Kidney (tissue), 14 donors: ENCODE measurements around the gene DIP2A. TPM values are rescaled to one million over a fixed set of nuclear protein-coding genes. Genes with fewer than 3 reads are reported as not detected.

Experiments
- DNase-seq, 5 donors: peaks; one replicate each; pipeline ENCODE4 v3.0.0-alpha.2; 2013 to 2020
- FAIRE-seq: peaks from 2 replicates; lab custom pipeline; 2012; peaks lifted over from hg19 to GRCh38; lab: Jason Lieb, UNC
- H3K27ac ChIP-seq, 2 donors: one replicate each; pipeline ENCODE4 v1.7.0; 2013; ENCODE audit warnings: low read depth in 2 of 2, low read length in 2 of 2, inconsistent platforms in 1 of 2
- H3K27me3 ChIP-seq: one replicate; pipeline ENCODE4 v1.7.1; 2013; ENCODE audit warnings: low read length, inconsistent platforms; ENCODE audit not compliant: control insufficient read depth, insufficient read depth
- H3K36me3 ChIP-seq, 3 donors: one replicate each; pipeline versions ENCODE4 v1.7.0 to v1.7.1; 2013; ENCODE audit warnings: low read length in 3 of 3, control low read depth in 1 of 3, inconsistent platforms in 1 of 3; ENCODE audit not compliant: insufficient read depth in 3 of 3, control insufficient read depth in 2 of 3
- H3K4me1 ChIP-seq, 3 donors: one replicate each; pipeline versions ENCODE4 v1.7.0 to v1.7.1; 2013; ENCODE audit warnings: low read length in 3 of 3, inconsistent platforms in 1 of 3, low read depth in 1 of 3; ENCODE audit not compliant: control insufficient read depth in 2 of 3, insufficient read depth in 2 of 3
- H3K4me3 ChIP-seq, 3 donors: one replicate each; pipeline versions ENCODE4 v1.7.0 to v1.8.1; 2013; ENCODE audit warnings: low read length in 3 of 3, control low read depth in 1 of 3, inconsistent platforms in 1 of 3
- H3K9ac ChIP-seq, 3 donors: one replicate each; pipeline versions ENCODE4 v1.7.0 to v1.7.1; 2013; ENCODE audit warnings: low read length in 3 of 3, control low read depth in 1 of 3, inconsistent platforms in 1 of 3
- H3K9me3 ChIP-seq, 3 donors: one replicate each; pipeline versions ENCODE4 v1.7.0 to v1.7.1; 2013; ENCODE audit warnings: low read length in 3 of 3, control low read depth in 1 of 3, inconsistent platforms in 1 of 3; ENCODE audit not compliant: control insufficient read depth in 2 of 3, insufficient read depth in 1 of 3
- CTCF ChIP-seq: IDR thresholded peaks from 3 replicates; pipeline ENCODE4 v1.5.1; 2012; ENCODE audit warnings: mild to moderate bottlenecking, moderate library complexity, borderline replicate concordance; ENCODE audit not compliant: insufficient read depth; ENCODE audit errors: extremely low read depth
- intact Hi-C: fragments of 100-400 bp; cut with DNase I; formaldehyde crosslinking; loops from one replicate; pipeline ENCODE4 v1.11.1; 2022
- polyA plus RNA-seq: library from polyadenylated mRNA; stranded (reverse); fragments of 350-450 nt; fragmentation: Illumina TruSeq; extraction: RNeasy Lipid Tissue Mini Kit (QIAGEN cat#74804); gene quantifications from one replicate; pipeline ENCODE4 v1.2.3, GENCODE V29; 2014; ENCODE audit warnings: low read depth, low replicate concordance; ENCODE audit not compliant: insufficient read depth
- total RNA-seq: library from RNA; stranded (reverse); fragmentation: NEBNext Ultra II Directional; extraction: Animal tissue kit (Norgen Biotek cat#: 25700); gene quantifications from one replicate; pipeline ENCODE4 v1.2.1, GENCODE V29; 2021
- donor health status: control.
- donor health status: control.
- donor health status: control.
- donor health status: control.
- donor health status: control.
- donor health status: DM: yes; HTN: yes; CAD: no.
- donor health status: Normal renal cell carcinoma (clear cell type).

The DIP2A gene
- total and polyA plus RNA-seq, 2 donors from 2014 or later: 8.7 to 36.5 TPM

- H3K9ac ChIP-seq: no peak overlapping the region
- no peak for FAIRE-seq
- no peak for TF ChIP-seq CTCF
- H3K4me3 ChIP-seq: no peak overlapping the region
- no peak for DNase-seq
- peaks cover 2 to 72% (median 21%) of the 10 kb centered on the region in 3 donors for H3K36me3 ChIP-seq
- no peaks in the 10 kb centered on the region for H3K9me3 ChIP-seq
- H3K27ac ChIP-seq: no peak overlapping the region
- H3K4me1 ChIP-seq: no peaks in the 10 kb centered on the region
- H3K27me3 ChIP-seq: no peaks in the 10 kb centered on the region
- intact Hi-C loops: no loop called here
Measured at GRCh38 chr21:46537026-46537425, 78.3 kb downstream of the DIP2A start.

GRCh38 chr21:46538262-46538661 is 79.6 kb downstream of the DIP2A start:
- intact Hi-C loops: no loop called here
- DNase-seq (no peak), FAIRE-seq (no peak)
- Histone ChIP-seq H3K9me3 (no peaks in the 10 kb centered on the region), H3K36me3 (peaks cover 2 to 67% (median 27%) of the 10 kb centered on the region in 3 donors), H3K27ac (no peak overlapping the region), H3K27me3 (no peaks in the 10 kb centered on the region), H3K4me3 (no peak overlapping the region), H3K4me1 (no peaks in the 10 kb centered on the region), H3K9ac (no peak overlapping the region)
- TF ChIP-seq CTCF: no peak

GRCh38 chr21:46538851-46539666 is 80.4 kb downstream of the DIP2A start:
- no peak overlapping the region for H3K27ac ChIP-seq
- DNase-seq (no peak), FAIRE-seq (no peak)
- intact Hi-C loops: no loop called here
- H3K9me3 ChIP-seq: no peaks in the 10 kb centered on the region
- TF ChIP-seq CTCF: no peak
- no peak overlapping the region for H3K4me3 ChIP-seq
- no peaks in the 10 kb centered on the region for H3K4me1 ChIP-seq
- no peak overlapping the region for H3K9ac ChIP-seq
- H3K27me3 ChIP-seq: no peaks in the 10 kb centered on the region
- H3K36me3 ChIP-seq: peaks cover 2 to 63% (median 28%) of the 10 kb centered on the region in 3 donors
